ENCODE data around the gene BRME1. TPM values are rescaled to one million over a fixed set of nuclear protein-coding genes. Genes with fewer than 3 reads are reported as not detected.

BRME1 gene
- total RNA-seq, 1 experiment from 2014 or later: 17.4 TPM

DNA sequence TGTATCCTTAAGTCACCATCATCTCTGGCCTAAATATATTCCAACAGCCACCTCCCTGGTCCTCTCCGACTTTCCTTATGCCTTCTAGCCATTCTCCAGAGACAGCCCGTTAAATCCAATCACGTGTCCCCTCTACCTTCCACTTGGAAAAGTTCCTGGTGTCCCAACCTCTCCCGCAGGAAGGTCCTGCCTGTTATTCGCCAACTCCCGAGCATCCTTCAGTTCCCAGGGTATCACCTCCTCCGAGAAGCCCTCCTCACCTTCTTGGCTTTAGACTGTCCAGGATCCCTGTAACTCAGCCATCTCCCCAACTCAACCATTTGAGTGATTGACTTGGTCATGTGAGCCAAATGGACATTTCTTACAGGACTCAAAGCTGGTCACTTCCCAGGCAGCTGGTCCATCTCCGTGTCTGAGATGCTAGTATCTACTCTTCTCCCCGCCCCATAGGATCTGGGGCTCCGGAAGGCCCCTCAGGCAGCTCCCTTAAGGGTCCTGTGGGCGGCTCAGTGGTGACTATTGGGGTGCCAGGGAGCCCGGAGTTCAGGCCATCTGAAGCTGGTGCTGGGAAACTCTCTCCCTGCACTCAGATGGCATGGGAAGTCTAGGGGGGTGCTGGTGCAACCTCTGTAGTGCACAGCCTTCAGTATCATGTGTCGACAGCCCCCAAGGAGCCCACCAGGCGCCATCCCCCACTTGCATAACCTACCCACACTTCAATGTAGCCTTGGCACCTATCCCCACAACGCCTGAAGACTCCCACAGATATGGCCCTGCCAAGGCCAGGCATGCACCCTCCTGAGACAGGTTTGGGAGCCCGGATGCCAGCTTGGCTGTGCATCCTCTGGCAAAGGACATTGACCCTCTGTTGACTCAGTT lies 56.9 kb downstream of the BRME1 start:
- DNase-seq: no peak
- intact Hi-C loops (cut with micrococcal nuclease; ENCODE audit: unreplicated experiment): loop anchor here (10.0 kb wide), 1 partner anchor 54 kb away; the partner anchor contains the start of gene ZSWIM4
- Histone ChIP-seq H3K36me3 (ENCODE audit: control insufficient read depth, insufficient read depth, low read length) (no peaks in the 10 kb centered on the region), H3K4me1 (peaks cover 63% of the 10 kb centered on the region), H3K4me3 (ENCODE audit: low read depth, low read length) (no peak overlapping the region), H3K27me3 (replicated peaks; ENCODE audit: control insufficient read depth, insufficient read depth, low read length) (no peaks in the 10 kb centered on the region), H3K9me3 (no peaks in the 10 kb centered on the region)
- ChIA-PET POLR2A (no interaction called here), CTCF (no interaction called here)
- peaks cover 43% of the 10 kb centered on the region for H3K36me3 Mint-ChIP-seq (ENCODE audit: insufficient read depth, unreplicated experiment)
- no TSS peak for BruUV-seq (replicated peaks)
- no peaks in the 10 kb centered on the region for H3K9me3 Mint-ChIP-seq (ENCODE audit: unreplicated experiment)
- peaks cover 30% of the 10 kb centered on the region for H3K4me1 Mint-ChIP-seq (ENCODE audit: low read depth, unreplicated experiment)
- H3K4me3 Mint-ChIP-seq (ENCODE audit: unreplicated experiment): peak overlapping the region; percentile 23
- TF ChIP-seq, protein P1, sequence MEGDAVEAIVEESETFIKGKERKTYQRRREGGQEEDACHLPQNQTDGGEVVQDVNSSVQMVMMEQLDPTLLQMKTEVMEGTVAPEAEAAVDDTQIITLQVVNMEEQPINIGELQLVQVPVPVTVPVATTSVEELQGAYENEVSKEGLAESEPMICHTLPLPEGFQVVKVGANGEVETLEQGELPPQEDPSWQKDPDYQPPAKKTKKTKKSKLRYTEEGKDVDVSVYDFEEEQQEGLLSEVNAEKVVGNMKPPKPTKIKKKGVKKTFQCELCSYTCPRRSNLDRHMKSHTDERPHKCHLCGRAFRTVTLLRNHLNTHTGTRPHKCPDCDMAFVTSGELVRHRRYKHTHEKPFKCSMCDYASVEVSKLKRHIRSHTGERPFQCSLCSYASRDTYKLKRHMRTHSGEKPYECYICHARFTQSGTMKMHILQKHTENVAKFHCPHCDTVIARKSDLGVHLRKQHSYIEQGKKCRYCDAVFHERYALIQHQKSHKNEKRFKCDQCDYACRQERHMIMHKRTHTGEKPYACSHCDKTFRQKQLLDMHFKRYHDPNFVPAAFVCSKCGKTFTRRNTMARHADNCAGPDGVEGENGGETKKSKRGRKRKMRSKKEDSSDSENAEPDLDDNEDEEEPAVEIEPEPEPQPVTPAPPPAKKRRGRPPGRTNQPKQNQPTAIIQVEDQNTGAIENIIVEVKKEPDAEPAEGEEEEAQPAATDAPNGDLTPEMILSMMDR (IDR thresholded peaks at IDR 0.05; ENCODE audit: insufficient read depth in 1 of 2, low read depth in 1 of 2, low read length in 1 of 2, severe bottlenecking in 1 of 2, unreplicated experiment in 1 of 2): no peak
- peak overlapping the region; percentile 93 for H3K27ac Mint-ChIP-seq (ENCODE audit: unreplicated experiment)
- no peaks in the 10 kb centered on the region for H3K27me3 Mint-ChIP-seq (ENCODE audit: insufficient read depth, unreplicated experiment)

DNA sequence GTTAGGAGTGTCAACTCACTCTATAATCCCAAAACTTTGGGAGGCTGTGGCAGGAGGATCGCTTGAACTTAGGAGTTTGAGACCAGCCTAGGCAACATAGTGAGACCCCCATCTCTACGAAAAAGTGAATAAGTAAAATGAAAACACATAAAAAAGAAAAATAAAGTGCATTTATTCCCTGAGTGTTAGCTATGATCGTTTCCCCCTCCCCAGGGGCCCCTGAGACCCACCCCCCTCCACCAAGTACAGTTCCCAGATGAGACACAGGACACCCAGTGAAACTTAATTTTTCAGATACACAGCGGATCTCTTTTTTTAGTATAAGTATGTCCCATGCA lies 57.6 kb downstream of the BRME1 start:
- Mint-ChIP-seq H3K4me1 (ENCODE audit: low read depth, unreplicated experiment) (peaks cover 30% of the 10 kb centered on the region), H3K36me3 (ENCODE audit: insufficient read depth, unreplicated experiment) (peaks cover 46% of the 10 kb centered on the region), H3K9me3 (ENCODE audit: unreplicated experiment) (no peaks in the 10 kb centered on the region), H3K27me3 (ENCODE audit: insufficient read depth, unreplicated experiment) (no peaks in the 10 kb centered on the region), H3K27ac (ENCODE audit: unreplicated experiment) (peak overlapping the region; percentile 93), H3K4me3 (ENCODE audit: unreplicated experiment) (peak overlapping the region; percentile 23)
- TF ChIP-seq, protein P1 (IDR thresholded peaks at IDR 0.05; ENCODE audit: insufficient read depth in 1 of 2, low read depth in 1 of 2, low read length in 1 of 2, severe bottlenecking in 1 of 2, unreplicated experiment in 1 of 2): no peak
- ChIA-PET POLR2A (interaction anchor here (2.3 kb wide), 1 partner anchor 12 kb away, joined by 44 read pairs; no protein-coding TSS in a partner anchor), CTCF (no interaction called here)
- intact Hi-C loops (cut with micrococcal nuclease; ENCODE audit: unreplicated experiment): loop anchor here (10.0 kb wide), 1 partner anchor 54 kb away; the partner anchor contains the start of gene ZSWIM4
- no peaks in the 10 kb centered on the region for H3K9me3 ChIP-seq
- no peaks in the 10 kb centered on the region for H3K27me3 ChIP-seq (replicated peaks; ENCODE audit: control insufficient read depth, insufficient read depth, low read length)
- no TSS peak for BruUV-seq (replicated peaks)
- H3K36me3 ChIP-seq (ENCODE audit: control insufficient read depth, insufficient read depth, low read length): no peaks in the 10 kb centered on the region
- H3K4me3 ChIP-seq (ENCODE audit: low read depth, low read length): no peak overlapping the region
- H3K4me1 ChIP-seq: peaks cover 64% of the 10 kb centered on the region
- DNase-seq: no peak

DNA sequence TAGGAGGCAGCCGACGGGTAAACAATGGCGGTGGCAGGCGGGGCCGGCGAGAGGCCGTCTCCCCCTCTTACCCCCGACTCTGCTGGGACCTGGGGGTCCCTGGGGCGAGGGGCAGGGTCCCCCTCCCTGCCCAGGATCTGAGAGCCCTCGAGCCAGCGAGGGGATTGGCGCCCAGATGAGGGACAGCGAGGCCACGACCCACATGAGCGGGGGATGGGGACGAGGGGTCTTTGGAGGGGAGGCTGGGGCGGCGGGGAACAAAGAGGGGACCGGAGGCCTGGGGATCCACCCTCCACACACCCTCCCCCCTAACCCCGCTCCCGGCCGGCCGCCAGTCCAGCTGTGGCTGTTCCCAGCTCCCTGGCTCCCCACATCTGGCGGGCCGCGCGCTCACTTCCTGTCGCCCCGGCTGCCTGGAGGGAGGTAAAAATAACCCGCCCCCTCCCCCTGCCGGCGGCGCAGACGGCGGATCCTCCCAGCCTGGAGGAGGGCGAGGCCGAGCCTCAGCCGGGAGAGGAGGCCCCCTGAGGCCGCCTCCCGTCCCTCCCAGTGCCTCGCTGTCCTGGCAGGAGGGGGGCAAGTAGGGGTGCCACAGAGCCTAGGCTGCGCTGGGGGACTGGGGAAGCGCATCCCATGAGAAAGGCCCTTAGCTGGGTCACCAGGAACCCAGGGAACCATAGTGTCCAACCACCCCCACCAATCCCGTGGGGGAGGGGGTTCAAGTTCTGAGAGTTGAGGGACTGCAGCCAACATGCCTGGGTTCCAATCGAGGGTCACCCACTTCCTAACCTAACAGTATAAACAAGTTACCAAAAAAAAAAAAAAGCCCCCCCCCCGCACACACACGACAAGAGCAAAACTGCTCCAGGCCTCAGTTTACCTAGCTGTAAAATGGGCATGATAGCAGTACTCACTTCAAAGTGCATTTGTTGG lies 58.2 kb downstream of the BRME1 start:
- Histone ChIP-seq H3K36me3 (ENCODE audit: control insufficient read depth, insufficient read depth, low read length) (no peaks in the 10 kb centered on the region), H3K9me3 (no peaks in the 10 kb centered on the region), H3K27me3 (replicated peaks; ENCODE audit: control insufficient read depth, insufficient read depth, low read length) (no peaks in the 10 kb centered on the region), H3K4me3 (ENCODE audit: low read depth, low read length) (peak overlapping the region; percentile 64), H3K4me1 (peaks cover 64% of the 10 kb centered on the region)
- H3K36me3 Mint-ChIP-seq (ENCODE audit: insufficient read depth, unreplicated experiment): peaks cover 52% of the 10 kb centered on the region
- H3K27ac Mint-ChIP-seq (ENCODE audit: unreplicated experiment): peak overlapping the region; percentile 93
- H3K4me1 Mint-ChIP-seq (ENCODE audit: low read depth, unreplicated experiment): peaks cover 30% of the 10 kb centered on the region
- ChIA-PET POLR2A (interaction anchor here (0.7 to 2.3 kb wide), 5 partner anchors 13 to 671 kb away, joined by 3 to 44 read pairs (median 4); a partner anchor contains a TSS), CTCF (interaction anchor here (0.7 to 1.0 kb wide), 4 partner anchors 15 to 65 kb away, joined by 3 to 5 read pairs (median 4); no protein-coding TSS in a partner anchor)
- no peaks in the 10 kb centered on the region for H3K27me3 Mint-ChIP-seq (ENCODE audit: insufficient read depth, unreplicated experiment)
- intact Hi-C loops (cut with micrococcal nuclease; ENCODE audit: unreplicated experiment): loop anchor here (10.0 kb wide), 1 partner anchor 53 kb away; the partner anchor contains the start of gene ZSWIM4
- H3K4me3 Mint-ChIP-seq (ENCODE audit: unreplicated experiment): peak overlapping the region; percentile 66
- H3K9me3 Mint-ChIP-seq (ENCODE audit: unreplicated experiment): no peaks in the 10 kb centered on the region
- TF ChIP-seq, protein P1 (IDR thresholded peaks at IDR 0.05; ENCODE audit: insufficient read depth in 1 of 2, low read depth in 1 of 2, low read length in 1 of 2, severe bottlenecking in 1 of 2, unreplicated experiment in 1 of 2): peak; percentile 21 to 28
- BruUV-seq (replicated peaks): no TSS peak
- DNase-seq: peak; percentile 93 to 94
